Amniotic epithelial cell (primary cell): ENCODE data around the gene ZDHHC24.

Experiments used
- DNase-seq: peaks from one replicate; pipeline ENCODE4 v3.0.0-alpha.2; 2010; ENCODE audit warnings: low read depth

The ZDHHC24 gene

GRCh38 chr11:66472054-66472453 is 73.8 kb downstream of the ZDHHC24 start:
- no peak for DNase-seq

- no peak for DNase-seq
Measured at GRCh38 chr11:66471142-66471541, 74.7 kb downstream of the ZDHHC24 start.
